Measurements from ENCODE around the gene AK9. TPM values are rescaled to one million over a fixed set of nuclear protein-coding genes. Genes with fewer than 3 reads are reported as not detected.
A peak's percentile ranks its signal among the peaks of the same experiment; 100 is the strongest.

The AK9 gene
- total and polyA plus RNA-seq, 9 of the 15 experiments (the other 6 are each of a cell fraction or from before 2014, with no cell fraction given) = 0.59 to 1.9 (median 1.2) TPM

GRCh38 chr6:109496036-109496772 lies 194.8 kb downstream of the AK9 start (continued):
- TF ChIP-seq KAT7 (CRISPR knock-in tag; IDR thresholded peaks at IDR 0.05; ENCODE audit: borderline replicate concordance) (no peak), E2F1 (CRISPR knock-in tag; IDR thresholded peaks at IDR 0.05) (no peak), ZKSCAN3 (CRISPR knock-in tag; IDR thresholded peaks at IDR 0.05) (no peak), ZNF561 (CRISPR knock-in tag; conservative IDR thresholded peaks at IDR 0.05) (no peak), BMI1 (IDR thresholded peaks at IDR 0.05; ENCODE audit: low read length) (no peak)

GRCh38 chr6:109493865-109494264 lies 197.1 kb downstream of the AK9 start:
- WGBS (ENCODE audit: insufficient coverage, low coverage, missing lambda C conversion rate) = 17% methylated on average over 1 of the region's 1 CpG
- H3K9ac ChIP-seq (ENCODE audit: insufficient read depth in 1 of 2, low read depth in 2 of 2, low read length in 2 of 2) = no peak overlapping the region

More at GRCh38 chr6:109493865-109494264, 197.1 kb downstream of the AK9 start:
- H3K9me1 ChIP-seq (ENCODE audit: control insufficient read depth, insufficient read depth, low read length) = no peaks in the 10 kb centered on the region
- peaks cover 6 to 12% of the 10 kb centered on the region in 2 experiments for H3K27me3 ChIP-seq (ENCODE audit: control insufficient read depth in 2 of 2, insufficient read depth in 2 of 2, low read length in 2 of 2)
- H3K79me2 ChIP-seq (ENCODE audit: control insufficient read depth, insufficient read depth, low read length) = no peaks in the 10 kb centered on the region
- no peak for FAIRE-seq
- H2AFZ ChIP-seq (ENCODE audit: low read depth, low read length) = no peak overlapping the region
- BruUV-seq (replicated peaks) = no TSS peak
- H3K4me1 ChIP-seq (replicated peaks in 1 of 2; ENCODE audit: control insufficient read depth in 2 of 2, insufficient read depth in 2 of 2, low read length in 2 of 2) = peaks cover 0 to 17% of the 10 kb centered on the region in 2 experiments; a peak in 3 of 5 replicates
- ChIA-PET CTCF (ENCODE audit: low intra/inter-chr PET ratio) (no interaction called here), POLR2A (no interaction called here)
- TF ChIP-seq CHD1 (IDR thresholded peaks at IDR 0.05; ENCODE audit: low read length) (no peak), CUX1 (CRISPR knock-in tag; IDR thresholded peaks at IDR 0.05) (no peak), SPI1 (IDR thresholded peaks at IDR 0.05; ENCODE audit: borderline replicate concordance, low read depth, low read length) (peak; percentile 28; the same call in 1 of the 2 replicates), ETS2 (tag; IDR thresholded peaks at IDR 0.05; ENCODE audit: borderline replicate concordance, poor library complexity, severe bottlenecking) (no peak), NRF1 (conservative IDR thresholded peaks at IDR 0.05 in 1 of 2, IDR thresholded peaks at IDR 0.05 in 1 of 2) (no peak)
- no peak for ATAC-seq
- H3K4me3 ChIP-seq = no peak overlapping the region
- H3K9me3 ChIP-seq (replicated peaks; ENCODE audit: control insufficient read depth, insufficient read depth, low read depth, low read length) = no peaks in the 10 kb centered on the region
- no peak overlapping the region for H3K4me2 ChIP-seq (ENCODE audit: insufficient read depth, low read length)
- no peak for DNase-seq (ENCODE audit: extremely low read depth in 1 of 4, low spot score in 3 of 4)
- H4K20me1 ChIP-seq (replicated peaks; ENCODE audit: control insufficient read depth, insufficient read depth, low read length) = no peaks in the 10 kb centered on the region
- in situ Hi-C loops (cut with MboI) = no loop called here
- H3K27ac ChIP-seq (ENCODE audit: extremely low read depth, low read depth, low read length) = no peak overlapping the region
- no peaks in the 10 kb centered on the region for H3K36me3 ChIP-seq (ENCODE audit: control insufficient read depth, insufficient read depth, low read length)
- intact Hi-C loops (cut with micrococcal nuclease) = no loop called here

Data from K562 (cell line).